22Rv1 (cell line): ENCODE measurements around the gene EEF1AKMT1.

ENCODE experiments used
- H3K27ac ChIP-seq: fragments of 450-650 bp; 2 replicates; pipeline ENCODE4 v1.5.1; 2017
- CTCF ChIP-seq: fragments of 450-650 bp; IDR thresholded peaks from 2 replicates; pipeline ENCODE4 v1.5.1; 2017; ENCODE audit warnings: mild to moderate bottlenecking
- ZFX ChIP-seq: fragments of 450-650 bp; IDR thresholded peaks from 2 replicates; pipeline ENCODE4 v1.6.1; 2017; ENCODE audit warnings: antibody characterized with exemption, borderline replicate concordance

The EEF1AKMT1 gene

GRCh38 chr13:20812890-20813289, 39.1 kb upstream of the EEF1AKMT1 start:
- TF ChIP-seq CTCF (no peak), ZFX (no peak)
- H3K27ac ChIP-seq = no peak overlapping the region

- H3K27ac ChIP-seq = no peak overlapping the region
- no peak for TF ChIP-seq CTCF
- no peak for TF ChIP-seq ZFX
These were observed 37.0 kb upstream of the EEF1AKMT1 start for GRCh38 chr13:20810808-20811207.

GRCh38 chr13:20808874-20809273, 35.1 kb upstream of the EEF1AKMT1 start:
- no peak overlapping the region for H3K27ac ChIP-seq
- TF ChIP-seq ZFX = no peak
- no peak for TF ChIP-seq CTCF

GRCh38 chr13:20803180-20803965, 29.6 kb upstream of the EEF1AKMT1 start:
- no peak overlapping the region for H3K27ac ChIP-seq
- TF ChIP-seq ZFX = no peak
- TF ChIP-seq CTCF = no peak

GRCh38 chr13:20801707-20802106, 27.9 kb upstream of the EEF1AKMT1 start:
- TF ChIP-seq CTCF = no peak
- no peak for TF ChIP-seq ZFX
- H3K27ac ChIP-seq = no peak overlapping the region

GRCh38 chr13:20799726-20800416, 26.1 kb upstream of the EEF1AKMT1 start:
- TF ChIP-seq CTCF = no peak
- TF ChIP-seq ZFX = no peak
- H3K27ac ChIP-seq = no peak overlapping the region

- TF ChIP-seq CTCF (no peak), ZFX (no peak)
- H3K27ac ChIP-seq = no peak overlapping the region
These were observed 24.3 kb upstream of the EEF1AKMT1 start for GRCh38 chr13:20798027-20798426.
